ENCODE measurements around the gene ADH4.

GRCh38 chr4:99117876-99118693, 26.0 kb downstream of the ADH4 start:
- no peak for TF ChIP-seq EZH2 (IDR thresholded peaks at IDR 0.05; ENCODE audit: borderline replicate concordance, low read depth, low read length, severe bottlenecking)
- no peak for TF ChIP-seq MAX (IDR thresholded peaks at IDR 0.05; ENCODE audit: insufficient read depth, insufficient read length)
- TF ChIP-seq, protein P1, sequence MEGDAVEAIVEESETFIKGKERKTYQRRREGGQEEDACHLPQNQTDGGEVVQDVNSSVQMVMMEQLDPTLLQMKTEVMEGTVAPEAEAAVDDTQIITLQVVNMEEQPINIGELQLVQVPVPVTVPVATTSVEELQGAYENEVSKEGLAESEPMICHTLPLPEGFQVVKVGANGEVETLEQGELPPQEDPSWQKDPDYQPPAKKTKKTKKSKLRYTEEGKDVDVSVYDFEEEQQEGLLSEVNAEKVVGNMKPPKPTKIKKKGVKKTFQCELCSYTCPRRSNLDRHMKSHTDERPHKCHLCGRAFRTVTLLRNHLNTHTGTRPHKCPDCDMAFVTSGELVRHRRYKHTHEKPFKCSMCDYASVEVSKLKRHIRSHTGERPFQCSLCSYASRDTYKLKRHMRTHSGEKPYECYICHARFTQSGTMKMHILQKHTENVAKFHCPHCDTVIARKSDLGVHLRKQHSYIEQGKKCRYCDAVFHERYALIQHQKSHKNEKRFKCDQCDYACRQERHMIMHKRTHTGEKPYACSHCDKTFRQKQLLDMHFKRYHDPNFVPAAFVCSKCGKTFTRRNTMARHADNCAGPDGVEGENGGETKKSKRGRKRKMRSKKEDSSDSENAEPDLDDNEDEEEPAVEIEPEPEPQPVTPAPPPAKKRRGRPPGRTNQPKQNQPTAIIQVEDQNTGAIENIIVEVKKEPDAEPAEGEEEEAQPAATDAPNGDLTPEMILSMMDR (IDR thresholded peaks at IDR 0.05; ENCODE audit: extremely low read depth in 1 of 2, insufficient read depth in 1 of 2, low read depth in 1 of 2, low read length in 2 of 2): no peak
- TF ChIP-seq POLR2A (IDR thresholded peaks at IDR 0.05; ENCODE audit: low read depth, low read length): no peak
- no peak for TF ChIP-seq JUN (IDR thresholded peaks at IDR 0.05; ENCODE audit: borderline replicate concordance, insufficient read depth, insufficient read length, low read depth)
